ENCODE measurements around the gene GPR21. TPM values are rescaled to one million over a fixed set of nuclear protein-coding genes. Genes with fewer than 3 reads are reported as not detected.

Gene GPR21
- polyA plus RNA-seq, 1 donor: 0.24 TPM

DNA sequence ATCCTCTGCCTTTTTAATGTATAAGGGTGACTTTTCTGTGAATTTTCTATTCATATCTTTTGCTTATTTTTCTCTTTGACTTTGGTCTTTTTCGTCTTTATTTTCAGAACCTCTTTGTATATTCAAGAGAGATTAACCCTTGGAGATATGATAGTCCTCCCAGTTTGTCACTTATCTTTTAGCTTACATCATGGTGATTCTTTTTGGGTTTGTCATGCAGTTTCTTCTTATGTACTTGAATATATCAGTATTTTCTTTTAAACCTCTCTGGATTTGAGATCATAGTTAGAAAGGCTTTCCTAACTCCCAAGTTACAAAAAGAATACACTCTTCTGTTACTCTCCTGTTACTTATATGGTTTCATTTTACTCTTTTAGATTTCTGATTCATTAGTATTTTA, 27.5 kb upstream of the GPR21 start:
- Histone ChIP-seq H3K4me3 (ENCODE audit: low read length) (no peak overlapping the region), H3K9me3 (ENCODE audit: control insufficient read depth, low read depth, low read length) (no peaks in the 10 kb centered on the region), H3K4me1 (ENCODE audit: control insufficient read depth, insufficient read depth, low read length) (no peaks in the 10 kb centered on the region), H3K27me3 (ENCODE audit: control insufficient read depth, insufficient read depth, low read length) (no peaks in the 10 kb centered on the region), H3K36me3 (ENCODE audit: control insufficient read depth, insufficient read depth, low read length) (peaks cover 19% of the 10 kb centered on the region), H3K27ac (ENCODE audit: low read length) (no peak overlapping the region)
- no peak for DNase-seq
- 100% methylated on average over 1 of the region's 1 CpG for WGBS (ENCODE audit: insufficient coverage, low lambda C conversion rate)

GRCh38 chr9:123007269-123007668, 26.2 kb upstream of the GPR21 start:
- no peaks in the 10 kb centered on the region for H3K27me3 ChIP-seq (ENCODE audit: control insufficient read depth, insufficient read depth, low read length)
- H3K4me3 ChIP-seq (ENCODE audit: low read length): no peak overlapping the region
- H3K9me3 ChIP-seq (ENCODE audit: control insufficient read depth, low read depth, low read length): no peaks in the 10 kb centered on the region
- no peaks in the 10 kb centered on the region for H3K4me1 ChIP-seq (ENCODE audit: control insufficient read depth, insufficient read depth, low read length)
- WGBS (ENCODE audit: insufficient coverage, low lambda C conversion rate): no CpG with 5 or more reads among the region's 5 CpGs
- no peak for DNase-seq
- no peak overlapping the region for H3K27ac ChIP-seq (ENCODE audit: low read length)
- peaks cover 23% of the 10 kb centered on the region for H3K36me3 ChIP-seq (ENCODE audit: control insufficient read depth, insufficient read depth, low read length)

DNA sequence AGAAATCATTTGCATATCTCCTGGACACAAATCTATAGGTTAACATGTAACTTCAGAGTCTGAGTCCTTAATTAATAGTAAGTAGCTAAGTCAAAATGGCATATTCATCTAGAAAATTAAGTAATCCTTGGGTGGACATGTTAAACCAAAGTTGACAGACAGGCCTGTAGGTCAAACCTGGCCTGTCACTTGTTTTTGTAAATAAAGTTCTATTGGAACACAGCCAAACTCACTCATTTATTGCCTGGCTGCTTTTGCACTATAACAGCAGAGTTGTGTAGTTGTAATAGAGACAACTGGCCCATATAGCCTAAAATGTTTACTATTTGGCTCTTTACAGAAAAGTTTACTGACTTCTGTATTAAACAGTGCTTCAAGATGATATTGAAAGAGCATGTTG, 24.6 kb upstream of the GPR21 start:
- DNase-seq: no peak
- H3K4me1 ChIP-seq (ENCODE audit: control insufficient read depth, insufficient read depth, low read length): no peaks in the 10 kb centered on the region
- H3K9me3 ChIP-seq (ENCODE audit: control insufficient read depth, low read depth, low read length): no peaks in the 10 kb centered on the region
- no peak overlapping the region for H3K4me3 ChIP-seq (ENCODE audit: low read length)
- H3K36me3 ChIP-seq (ENCODE audit: control insufficient read depth, insufficient read depth, low read length): peaks cover 27% of the 10 kb centered on the region
- no peak overlapping the region for H3K27ac ChIP-seq (ENCODE audit: low read length)
- no peaks in the 10 kb centered on the region for H3K27me3 ChIP-seq (ENCODE audit: control insufficient read depth, insufficient read depth, low read length)

- Histone ChIP-seq H3K27me3 (ENCODE audit: control insufficient read depth, insufficient read depth, low read length) (no peaks in the 10 kb centered on the region), H3K27ac (ENCODE audit: low read length) (no peak overlapping the region), H3K36me3 (ENCODE audit: control insufficient read depth, insufficient read depth, low read length) (peaks cover 34% of the 10 kb centered on the region)
Observed at GRCh38 chr9:123011380-123011779, 22.1 kb upstream of the GPR21 start.

GRCh38 chr9:123011878-123012528, 21.5 kb upstream of the GPR21 start:
- H3K27ac ChIP-seq (ENCODE audit: low read length): no peak overlapping the region
- WGBS (ENCODE audit: insufficient coverage, low lambda C conversion rate): 100% methylated on average over 2 of the region's 3 CpGs
- peaks cover 33% of the 10 kb centered on the region for H3K36me3 ChIP-seq (ENCODE audit: control insufficient read depth, insufficient read depth, low read length)
- H3K27me3 ChIP-seq (ENCODE audit: control insufficient read depth, insufficient read depth, low read length): no peaks in the 10 kb centered on the region
- H3K4me3 ChIP-seq (ENCODE audit: low read length): no peak overlapping the region
- no peaks in the 10 kb centered on the region for H3K4me1 ChIP-seq (ENCODE audit: control insufficient read depth, insufficient read depth, low read length)
- DNase-seq: no peak
- no peaks in the 10 kb centered on the region for H3K9me3 ChIP-seq (ENCODE audit: control insufficient read depth, low read depth, low read length)

More at GRCh38 chr9:123011380-123011779, 22.1 kb upstream of the GPR21 start:
- H3K4me1 ChIP-seq (ENCODE audit: control insufficient read depth, insufficient read depth, low read length): no peaks in the 10 kb centered on the region
- no peak for DNase-seq
- no peak overlapping the region for H3K4me3 ChIP-seq (ENCODE audit: low read length)
- H3K9me3 ChIP-seq (ENCODE audit: control insufficient read depth, low read depth, low read length): no peaks in the 10 kb centered on the region
- WGBS (ENCODE audit: insufficient coverage, low lambda C conversion rate): no CpG with 5 or more reads among the region's 3 CpGs

- WGBS (ENCODE audit: insufficient coverage, low lambda C conversion rate): no CpG with 5 or more reads among the region's 1 CpG
Observed at GRCh38 chr9:123016631-123017030, 16.8 kb upstream of the GPR21 start.

GRCh38 chr9:123020796-123021195, 12.7 kb upstream of the GPR21 start:
- Histone ChIP-seq H3K4me3 (ENCODE audit: low read length) (no peak overlapping the region), H3K36me3 (ENCODE audit: control insufficient read depth, insufficient read depth, low read length) (peaks cover 34% of the 10 kb centered on the region), H3K4me1 (ENCODE audit: control insufficient read depth, insufficient read depth, low read length) (no peaks in the 10 kb centered on the region), H3K27ac (ENCODE audit: low read length) (no peak overlapping the region), H3K9me3 (ENCODE audit: control insufficient read depth, low read depth, low read length) (no peaks in the 10 kb centered on the region), H3K27me3 (ENCODE audit: control insufficient read depth, insufficient read depth, low read length) (no peaks in the 10 kb centered on the region)
- no peak for DNase-seq
- WGBS (ENCODE audit: insufficient coverage, low lambda C conversion rate): 90% methylated on average over 2 of the region's 2 CpGs

More at GRCh38 chr9:123016631-123017030, 16.8 kb upstream of the GPR21 start:
- no peak for DNase-seq
- H3K27me3 ChIP-seq (ENCODE audit: control insufficient read depth, insufficient read depth, low read length): no peaks in the 10 kb centered on the region
- no peaks in the 10 kb centered on the region for H3K9me3 ChIP-seq (ENCODE audit: control insufficient read depth, low read depth, low read length)
- no peaks in the 10 kb centered on the region for H3K4me1 ChIP-seq (ENCODE audit: control insufficient read depth, insufficient read depth, low read length)
- H3K27ac ChIP-seq (ENCODE audit: low read length): no peak overlapping the region
- no peak overlapping the region for H3K4me3 ChIP-seq (ENCODE audit: low read length)
- peaks cover 41% of the 10 kb centered on the region for H3K36me3 ChIP-seq (ENCODE audit: control insufficient read depth, insufficient read depth, low read length)

DNA sequence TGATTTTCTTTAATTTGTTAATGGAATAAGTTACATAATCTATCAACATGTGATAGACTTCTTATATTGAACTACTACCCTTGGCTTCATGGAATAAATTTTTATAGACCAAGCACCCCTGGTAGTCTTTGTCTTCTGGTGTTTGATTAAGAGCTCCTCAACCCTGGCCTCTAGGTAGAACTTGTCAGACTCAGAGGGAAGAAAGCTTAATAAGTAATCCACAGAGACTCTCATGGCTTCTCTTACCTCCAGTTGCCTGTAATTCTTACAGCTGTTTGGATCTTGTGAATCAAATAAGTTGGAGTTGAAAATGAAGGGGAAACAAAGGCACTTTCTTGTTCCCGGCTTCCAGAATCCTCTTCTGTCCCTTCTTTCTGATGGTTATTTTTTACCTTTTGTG, 7.0 kb upstream of the GPR21 start:
- peak in 1 of 2 donors; percentile 11 for DNase-seq
- Histone ChIP-seq H3K9me3 (ENCODE audit: control insufficient read depth, low read depth, low read length) (no peaks in the 10 kb centered on the region), H3K4me1 (ENCODE audit: control insufficient read depth, insufficient read depth, low read length) (peaks cover 3% of the 10 kb centered on the region), H3K36me3 (ENCODE audit: control insufficient read depth, insufficient read depth, low read length) (peaks cover 25% of the 10 kb centered on the region), H3K27me3 (ENCODE audit: control insufficient read depth, insufficient read depth, low read length) (no peaks in the 10 kb centered on the region), H3K27ac (ENCODE audit: low read length) (no peak overlapping the region), H3K4me3 (ENCODE audit: low read length) (no peak overlapping the region)
- no CpG with 5 or more reads among the region's 1 CpG for WGBS (ENCODE audit: insufficient coverage, low lambda C conversion rate)

GRCh38 chr9:123027517-123027916, 6.0 kb upstream of the GPR21 start:
- H3K27ac ChIP-seq (ENCODE audit: low read length): no peak overlapping the region
- no peaks in the 10 kb centered on the region for H3K27me3 ChIP-seq (ENCODE audit: control insufficient read depth, insufficient read depth, low read length)
- H3K4me1 ChIP-seq (ENCODE audit: control insufficient read depth, insufficient read depth, low read length): peaks cover 3% of the 10 kb centered on the region
- WGBS (ENCODE audit: insufficient coverage, low lambda C conversion rate): 100% methylated on average over 1 of the region's 3 CpGs
- DNase-seq: no peak
- peaks cover 23% of the 10 kb centered on the region for H3K36me3 ChIP-seq (ENCODE audit: control insufficient read depth, insufficient read depth, low read length)
- no peaks in the 10 kb centered on the region for H3K9me3 ChIP-seq (ENCODE audit: control insufficient read depth, low read depth, low read length)
- no peak overlapping the region for H3K4me3 ChIP-seq (ENCODE audit: low read length)

GRCh38 chr9:123028136-123028535, 5.3 kb upstream of the GPR21 start:
- no peaks in the 10 kb centered on the region for H3K27me3 ChIP-seq (ENCODE audit: control insufficient read depth, insufficient read depth, low read length)
- no peak overlapping the region for H3K4me3 ChIP-seq (ENCODE audit: low read length)
- peaks cover 18% of the 10 kb centered on the region for H3K36me3 ChIP-seq (ENCODE audit: control insufficient read depth, insufficient read depth, low read length)
- DNase-seq: no peak
- H3K4me1 ChIP-seq (ENCODE audit: control insufficient read depth, insufficient read depth, low read length): peaks cover 3% of the 10 kb centered on the region
- H3K27ac ChIP-seq (ENCODE audit: low read length): no peak overlapping the region
- H3K9me3 ChIP-seq (ENCODE audit: control insufficient read depth, low read depth, low read length): no peaks in the 10 kb centered on the region

DNA sequence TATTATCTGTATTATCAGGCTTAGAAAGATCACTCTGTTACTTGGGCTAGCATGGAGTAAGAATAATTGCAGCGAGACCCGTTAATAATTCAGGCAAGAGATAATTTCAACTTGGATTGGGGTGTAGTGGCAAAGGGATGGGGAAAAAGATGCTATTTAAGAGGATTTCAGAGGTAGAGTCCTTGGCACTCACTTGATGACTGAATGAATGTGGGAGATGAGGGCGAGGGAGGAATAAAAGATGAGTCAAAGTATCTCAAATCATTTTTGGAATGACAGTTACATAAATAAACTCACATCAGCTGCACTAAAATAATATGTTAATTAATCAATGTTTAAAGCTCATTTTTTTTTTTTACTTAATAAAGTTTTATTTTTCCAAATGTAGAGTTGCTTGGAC, 4.5 kb upstream of the GPR21 start:
- H3K27ac ChIP-seq (ENCODE audit: low read length): no peak overlapping the region
- no peaks in the 10 kb centered on the region for H3K9me3 ChIP-seq (ENCODE audit: control insufficient read depth, low read depth, low read length)
- H3K4me3 ChIP-seq (ENCODE audit: low read length): no peak overlapping the region
- WGBS (ENCODE audit: insufficient coverage, low lambda C conversion rate): 92% methylated on average over 2 of the region's 3 CpGs
- no peak for DNase-seq
- no peaks in the 10 kb centered on the region for H3K27me3 ChIP-seq (ENCODE audit: control insufficient read depth, insufficient read depth, low read length)
- peaks cover 3% of the 10 kb centered on the region for H3K4me1 ChIP-seq (ENCODE audit: control insufficient read depth, insufficient read depth, low read length)
- peaks cover 16% of the 10 kb centered on the region for H3K36me3 ChIP-seq (ENCODE audit: control insufficient read depth, insufficient read depth, low read length)

Data from large intestine (tissue), 3 donors.